ENCODE data around the gene AGFG2.

DNA sequence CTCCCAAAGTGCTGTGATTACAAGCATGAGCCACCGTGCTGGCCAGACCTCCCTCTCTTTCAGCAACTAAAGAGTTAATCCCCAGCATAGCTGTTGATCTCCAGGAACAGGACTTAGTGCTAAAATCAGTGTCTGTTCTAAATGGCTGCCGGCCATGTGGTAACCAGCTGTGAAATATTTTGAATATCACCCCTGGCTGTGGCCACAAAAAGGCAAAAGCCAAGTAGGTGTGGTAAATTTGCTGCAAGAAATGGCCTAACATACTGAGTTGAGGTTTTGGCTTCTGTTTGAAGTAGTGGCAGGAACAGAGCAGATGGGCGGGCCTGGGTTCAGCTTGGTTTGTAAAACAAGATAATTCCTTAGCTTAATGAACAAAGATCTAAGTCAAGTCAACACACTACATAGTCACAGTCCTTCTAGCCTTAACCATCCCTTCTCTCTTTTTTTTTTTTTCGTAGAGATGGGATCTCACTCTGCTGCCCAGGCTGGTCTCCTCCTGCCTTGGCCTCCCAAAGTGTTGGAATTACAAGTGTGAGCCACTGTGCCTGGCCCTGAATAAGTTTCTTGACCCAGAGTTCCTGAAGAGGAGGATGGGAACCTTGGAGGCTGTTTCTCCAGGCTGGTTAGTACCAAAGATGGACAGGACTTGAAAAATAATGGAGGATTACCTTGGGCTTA is 22.7 kb upstream of the AGFG2 start:
- TF ChIP-seq, protein P1, sequence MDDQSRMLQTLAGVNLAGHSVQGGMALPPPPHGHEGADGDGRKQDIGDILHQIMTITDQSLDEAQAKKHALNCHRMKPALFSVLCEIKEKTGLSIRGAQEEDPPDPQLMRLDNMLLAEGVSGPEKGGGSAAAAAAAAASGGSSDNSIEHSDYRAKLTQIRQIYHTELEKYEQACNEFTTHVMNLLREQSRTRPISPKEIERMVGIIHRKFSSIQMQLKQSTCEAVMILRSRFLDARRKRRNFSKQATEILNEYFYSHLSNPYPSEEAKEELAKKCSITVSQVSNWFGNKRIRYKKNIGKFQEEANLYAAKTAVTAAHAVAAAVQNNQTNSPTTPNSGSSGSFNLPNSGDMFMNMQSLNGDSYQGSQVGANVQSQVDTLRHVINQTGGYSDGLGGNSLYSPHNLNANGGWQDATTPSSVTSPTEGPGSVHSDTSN (CRISPR knock-in tag; IDR thresholded peaks at IDR 0.05; ENCODE audit: borderline replicate concordance), result no peak
- TF ChIP-seq, protein P2, sequence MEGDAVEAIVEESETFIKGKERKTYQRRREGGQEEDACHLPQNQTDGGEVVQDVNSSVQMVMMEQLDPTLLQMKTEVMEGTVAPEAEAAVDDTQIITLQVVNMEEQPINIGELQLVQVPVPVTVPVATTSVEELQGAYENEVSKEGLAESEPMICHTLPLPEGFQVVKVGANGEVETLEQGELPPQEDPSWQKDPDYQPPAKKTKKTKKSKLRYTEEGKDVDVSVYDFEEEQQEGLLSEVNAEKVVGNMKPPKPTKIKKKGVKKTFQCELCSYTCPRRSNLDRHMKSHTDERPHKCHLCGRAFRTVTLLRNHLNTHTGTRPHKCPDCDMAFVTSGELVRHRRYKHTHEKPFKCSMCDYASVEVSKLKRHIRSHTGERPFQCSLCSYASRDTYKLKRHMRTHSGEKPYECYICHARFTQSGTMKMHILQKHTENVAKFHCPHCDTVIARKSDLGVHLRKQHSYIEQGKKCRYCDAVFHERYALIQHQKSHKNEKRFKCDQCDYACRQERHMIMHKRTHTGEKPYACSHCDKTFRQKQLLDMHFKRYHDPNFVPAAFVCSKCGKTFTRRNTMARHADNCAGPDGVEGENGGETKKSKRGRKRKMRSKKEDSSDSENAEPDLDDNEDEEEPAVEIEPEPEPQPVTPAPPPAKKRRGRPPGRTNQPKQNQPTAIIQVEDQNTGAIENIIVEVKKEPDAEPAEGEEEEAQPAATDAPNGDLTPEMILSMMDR (CRISPR knock-in tag; IDR thresholded peaks at IDR 0.05), result no peak
- TF ChIP-seq FOXA1 (IDR thresholded peaks at IDR 0.05), result no peak
- no peak for TF ChIP-seq FOXA1 (CRISPR knock-in tag; IDR thresholded peaks at IDR 0.05)
- TF ChIP-seq RAD21 (CRISPR knock-in tag; IDR thresholded peaks at IDR 0.05), result no peak
- no peak for TF ChIP-seq RXRB (CRISPR knock-in tag; IDR thresholded peaks at IDR 0.05; ENCODE audit: borderline replicate concordance)
- TF ChIP-seq, protein P3, sequence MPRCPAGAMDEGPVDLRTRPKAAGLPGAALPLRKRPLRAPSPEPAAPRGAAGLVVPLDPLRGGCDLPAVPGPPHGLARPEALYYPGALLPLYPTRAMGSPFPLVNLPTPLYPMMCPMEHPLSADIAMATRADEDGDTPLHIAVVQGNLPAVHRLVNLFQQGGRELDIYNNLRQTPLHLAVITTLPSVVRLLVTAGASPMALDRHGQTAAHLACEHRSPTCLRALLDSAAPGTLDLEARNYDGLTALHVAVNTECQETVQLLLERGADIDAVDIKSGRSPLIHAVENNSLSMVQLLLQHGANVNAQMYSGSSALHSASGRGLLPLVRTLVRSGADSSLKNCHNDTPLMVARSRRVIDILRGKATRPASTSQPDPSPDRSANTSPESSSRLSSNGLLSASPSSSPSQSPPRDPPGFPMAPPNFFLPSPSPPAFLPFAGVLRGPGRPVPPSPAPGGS (CRISPR knock-in tag; IDR thresholded peaks at IDR 0.05), result no peak
- no peak for TF ChIP-seq BHLHE40 (IDR thresholded peaks at IDR 0.05; ENCODE audit: low read length)
- TF ChIP-seq ZSCAN29 (CRISPR knock-in tag; conservative IDR thresholded peaks at IDR 0.05), result no peak
- TF ChIP-seq ZNF263 (CRISPR knock-in tag; IDR thresholded peaks at IDR 0.05), result no peak
- no peak for TF ChIP-seq NR2C2 (CRISPR knock-in tag; IDR thresholded peaks at IDR 0.05; ENCODE audit: borderline replicate concordance)
- no peak for TF ChIP-seq SALL1 (CRISPR knock-in tag; IDR thresholded peaks at IDR 0.05)
